Stimulated activated CD8-positive, alpha-beta memory T cell treated with anti-CD3 and anti-CD28 coated beads, Interleukin-7, amount 100 ng/mL, for 24 hours (primary cell): ENCODE results near the gene CHPF2.

Source experiments
- DNase-seq: peaks from one replicate; pipeline ENCODE4 v3.0.0-alpha.2; 2020; ENCODE audit warnings: low read depth

The CHPF2 gene

DNA sequence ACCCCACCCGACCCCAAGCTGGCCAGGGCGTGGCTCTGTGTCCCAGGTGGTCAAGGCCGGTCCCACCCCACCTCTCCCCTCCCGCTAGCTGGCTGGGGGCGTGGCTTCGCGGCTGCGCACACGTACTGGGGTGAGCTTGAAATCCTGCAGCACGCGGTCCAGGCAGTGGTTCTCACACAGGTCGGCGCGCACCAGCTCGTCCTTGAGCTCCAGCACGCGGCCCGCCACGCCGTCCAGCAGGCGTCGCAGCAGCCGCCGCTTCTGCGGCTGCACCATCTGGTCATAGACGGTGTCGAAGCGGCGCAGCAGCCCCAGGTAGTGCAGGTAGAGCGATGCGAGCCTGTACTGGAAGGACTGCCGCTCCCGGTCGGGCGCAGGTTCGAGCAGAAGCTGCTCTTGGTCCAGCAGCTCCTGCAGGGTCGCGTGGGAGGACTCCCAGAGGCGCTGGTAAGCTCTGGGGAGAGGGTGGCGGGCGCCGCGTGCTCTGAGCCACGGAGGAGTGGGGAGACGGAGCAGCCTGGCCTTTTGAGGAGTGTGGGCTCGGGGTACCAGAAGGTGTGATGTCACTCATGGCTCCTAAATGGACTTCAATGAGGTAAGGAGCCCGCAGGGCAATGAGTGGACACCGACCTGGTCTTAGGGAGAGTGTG lies 27.8 kb upstream of the CHPF2 start:
- no peak for DNase-seq

- no peak for DNase-seq
Observed at GRCh38 chr7:151205730-151206129, 26.6 kb upstream of the CHPF2 start.

GRCh38 chr7:151206914-151207313 lies 25.4 kb upstream of the CHPF2 start:
- no peak for DNase-seq

- DNase-seq = no peak
Observed at GRCh38 chr7:151207315-151207714, 25.0 kb upstream of the CHPF2 start.

- no peak for DNase-seq
Observed at GRCh38 chr7:151207804-151208203, 24.5 kb upstream of the CHPF2 start.

DNA sequence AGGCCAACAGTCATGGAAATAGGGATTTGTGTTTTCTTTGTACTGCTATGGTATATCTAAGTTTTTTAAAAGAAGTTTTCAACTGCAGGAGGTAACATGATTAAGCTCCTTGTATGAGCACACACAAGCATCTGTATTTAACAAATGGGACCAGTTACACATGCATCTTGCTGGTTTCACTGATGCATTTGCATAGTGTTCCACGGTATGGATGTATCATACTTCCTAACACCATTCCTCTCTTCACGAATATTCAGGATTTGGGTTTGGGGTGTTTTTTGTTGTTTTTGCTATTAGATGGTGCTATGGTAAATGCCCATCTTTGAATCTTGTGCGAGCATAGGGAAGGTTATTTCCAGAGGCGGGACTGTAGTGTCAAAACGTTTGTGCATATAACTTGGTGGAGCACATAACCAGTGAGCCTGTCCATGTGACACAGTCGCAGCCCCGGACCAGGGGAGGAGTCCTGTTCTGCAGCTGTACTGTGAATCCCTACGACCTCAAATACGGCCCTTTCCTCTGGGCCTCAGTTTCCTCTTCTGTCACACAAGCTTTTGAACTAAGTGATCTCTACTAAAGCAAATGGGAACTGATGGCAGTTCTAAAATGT lies 23.9 kb upstream of the CHPF2 start:
- no peak for DNase-seq

DNA sequence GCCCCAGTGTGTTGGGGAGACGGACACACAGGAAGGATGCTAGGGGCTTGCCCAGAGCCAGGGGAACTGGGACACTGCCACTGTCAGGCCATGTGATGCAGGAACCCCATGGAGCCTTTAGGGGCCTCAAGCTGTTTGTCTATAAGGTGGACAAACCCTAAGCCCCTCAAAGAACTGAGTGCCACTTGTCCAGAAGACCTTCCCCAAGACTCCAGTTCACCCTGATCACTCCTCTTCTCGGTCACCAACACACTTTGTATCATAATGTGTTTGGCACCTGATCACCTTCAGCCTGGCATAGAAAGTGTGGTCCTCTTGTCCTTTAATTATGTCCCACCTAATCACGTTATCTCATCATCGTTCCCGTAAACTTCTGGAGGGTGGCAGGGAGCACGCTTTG lies 22.7 kb upstream of the CHPF2 start:
- DNase-seq = no peak

- DNase-seq = no peak
Observed at GRCh38 chr7:151210087-151210854, 22.0 kb upstream of the CHPF2 start, which contains the start of gene H2BK1. Gene H2BK1 (minus strand): TSS chr7:151210488. CDS start chr7:151210318, 170 bp downstream.

GRCh38 chr7:151211155-151211772 lies 21.0 kb upstream of the CHPF2 start:
- no peak for DNase-seq

DNA sequence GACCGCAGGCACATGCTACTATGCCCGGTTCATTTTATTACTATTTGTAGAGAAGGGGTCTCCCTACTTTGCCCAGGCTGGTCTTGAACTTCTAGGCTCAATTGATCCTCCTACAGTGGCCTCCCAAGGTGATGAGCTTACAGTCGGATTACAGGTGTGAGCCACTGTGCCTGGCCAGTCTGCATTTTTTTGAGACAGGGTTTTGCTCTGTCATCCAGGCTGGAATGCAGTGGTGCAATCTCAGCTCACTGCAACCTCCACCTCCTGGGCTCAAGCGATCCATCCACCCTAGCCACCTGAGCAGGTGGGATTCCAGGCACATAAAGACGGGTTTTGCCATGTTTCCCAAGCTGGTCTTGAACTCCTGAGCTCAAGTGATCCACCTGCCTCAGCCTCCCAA lies 19.7 kb upstream of the CHPF2 start:
- no peak for DNase-seq

DNA sequence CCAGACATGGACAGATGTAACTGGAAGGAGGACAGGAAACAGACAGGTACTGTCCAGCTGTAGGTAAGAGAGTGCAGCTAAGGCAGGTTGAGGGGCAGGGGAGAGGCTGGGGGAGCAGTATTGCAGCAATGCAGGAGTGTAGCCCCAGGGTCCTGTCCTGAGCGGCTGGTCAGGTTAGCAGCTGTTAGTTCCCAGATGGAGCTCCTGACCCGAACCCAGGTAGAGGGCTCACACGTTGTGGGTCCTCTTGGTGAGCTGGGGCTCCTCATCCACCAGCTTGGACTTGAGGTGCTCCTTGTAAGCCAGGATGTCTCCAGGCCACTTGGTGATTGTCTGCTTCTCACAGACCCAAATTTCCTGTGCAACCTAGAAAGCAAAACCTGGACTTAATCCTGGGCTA lies 18.5 kb upstream of the CHPF2 start:
- no peak for DNase-seq

DNA sequence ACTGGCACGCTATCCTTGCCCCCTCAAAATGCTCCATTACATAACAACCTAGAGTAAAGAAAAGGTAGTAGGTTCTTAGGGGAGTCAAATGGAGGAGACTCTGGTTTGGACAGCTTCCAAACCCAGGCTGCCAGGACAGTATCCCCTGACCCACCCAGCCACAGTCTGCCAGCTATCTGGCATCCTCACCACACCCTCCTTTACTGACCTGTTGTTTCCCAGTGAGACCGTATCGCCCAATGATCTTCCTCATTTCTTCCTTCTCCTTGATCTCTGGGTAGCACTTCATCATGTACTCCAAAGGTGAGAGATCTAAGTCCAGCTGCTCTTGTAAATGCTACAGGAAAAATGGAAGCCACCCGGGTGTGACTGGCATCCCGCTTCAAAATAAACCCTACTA lies 16.9 kb upstream of the CHPF2 start:
- no peak for DNase-seq

DNA sequence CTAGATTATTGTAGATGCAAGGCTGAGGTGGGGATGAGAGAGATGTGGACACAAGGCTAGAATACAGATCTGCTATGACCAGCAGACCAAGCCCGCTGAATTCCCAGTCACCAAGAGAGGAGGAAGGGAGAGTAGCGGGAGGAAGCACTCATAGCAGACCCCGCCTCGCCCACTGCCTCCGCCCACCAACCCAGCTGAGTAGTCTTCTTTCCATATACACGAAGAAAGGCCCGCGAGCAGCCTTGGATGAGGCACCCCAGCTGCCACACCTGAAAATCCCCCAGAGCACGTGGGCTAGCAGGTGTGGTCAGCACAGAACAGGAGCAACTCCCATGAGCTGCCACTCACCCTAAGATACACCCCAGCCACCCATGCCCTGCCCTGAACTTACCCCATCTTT lies 14.1 kb upstream of the CHPF2 start:
- DNase-seq = no peak

GRCh38 chr7:151223728-151224127 lies 8.6 kb upstream of the CHPF2 start:
- no peak for DNase-seq

DNA sequence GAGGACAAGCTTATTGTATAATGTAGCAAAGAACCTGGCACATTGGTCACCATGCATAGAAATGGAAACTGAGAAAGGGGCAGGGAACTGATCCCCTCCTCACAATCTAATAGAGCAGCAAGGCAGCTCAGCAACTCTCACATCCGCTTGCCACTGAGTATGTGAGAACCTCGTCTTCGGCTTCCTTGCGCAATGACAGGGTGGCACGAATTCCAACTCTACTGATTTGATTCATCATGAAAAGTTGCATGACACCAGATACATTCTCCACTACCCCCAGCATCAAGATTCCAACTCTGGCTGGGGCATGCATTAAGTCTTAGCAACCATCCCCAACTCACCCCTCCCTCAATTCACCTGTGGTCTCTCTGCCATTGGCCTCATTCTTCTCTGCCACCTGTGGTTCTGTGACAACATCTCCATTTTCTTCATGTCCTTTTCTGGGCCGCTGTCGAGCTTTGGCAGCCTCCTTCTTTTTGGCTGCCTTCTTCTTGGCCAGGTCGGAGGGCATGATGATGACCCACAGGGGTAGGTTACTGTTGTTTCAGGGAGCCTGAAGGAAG lies 6.3 kb upstream of the CHPF2 start:
- no peak for DNase-seq

DNA sequence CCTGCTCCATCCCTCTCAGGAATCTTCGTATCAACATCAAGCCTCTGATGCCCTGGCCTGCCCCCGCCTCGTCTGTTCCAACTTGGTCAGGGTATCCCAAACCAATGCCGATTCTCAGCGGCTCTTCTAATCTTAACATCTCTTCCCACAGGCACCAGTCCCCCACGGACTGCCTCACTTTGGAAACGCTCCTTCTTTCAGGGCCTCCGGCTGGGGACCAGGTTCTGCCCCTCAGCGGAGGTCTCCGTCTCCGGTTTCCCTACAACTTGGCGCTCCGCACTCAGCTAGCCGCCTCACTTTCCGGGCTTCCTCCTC lies 5.8 kb upstream of the CHPF2 start:
- DNase-seq = no peak

DNA sequence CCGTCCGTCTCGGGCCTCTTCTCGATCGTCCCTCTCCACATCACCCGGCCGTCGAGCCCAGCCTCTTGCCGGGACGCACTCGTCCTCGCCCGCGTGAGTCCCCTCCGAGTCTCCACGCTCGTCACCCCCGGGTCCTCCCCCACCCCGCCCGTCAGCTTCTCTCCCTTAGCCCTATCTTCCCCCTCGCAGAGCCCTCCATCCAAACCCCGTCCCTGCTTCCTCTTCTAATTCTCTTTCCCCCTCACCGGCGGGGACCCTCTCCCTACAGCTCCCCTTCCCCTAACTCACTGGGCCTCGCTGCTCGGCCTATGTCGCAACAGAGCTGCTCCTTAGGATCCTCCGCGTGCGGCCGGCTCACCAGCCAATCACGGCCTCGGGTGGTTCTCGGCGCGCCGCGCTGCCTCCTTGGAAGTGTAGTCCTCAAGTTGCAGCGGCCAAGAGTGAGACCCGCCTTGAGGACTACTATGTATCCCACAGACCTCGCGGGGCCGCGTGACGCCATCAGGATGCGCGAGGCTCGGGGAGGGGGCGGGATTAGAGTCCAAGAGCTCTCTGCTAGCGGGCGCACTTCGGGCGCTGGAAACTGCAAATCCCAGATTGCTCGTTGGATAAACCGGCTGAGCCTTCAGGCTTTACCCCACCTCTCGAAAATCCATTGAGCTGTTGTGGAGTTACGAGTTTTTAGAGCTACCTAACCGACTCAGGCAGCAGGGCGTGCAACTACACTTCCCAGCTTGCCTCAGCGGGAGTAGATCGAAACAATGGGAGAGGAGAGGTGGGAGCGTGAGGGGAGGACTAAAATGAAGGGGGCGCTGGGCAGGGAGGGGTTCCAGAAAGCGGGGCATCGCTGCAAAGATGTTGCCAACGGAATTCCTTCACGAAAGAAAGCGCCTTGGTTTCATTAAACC lies 5.2 kb upstream of the CHPF2 start, which contains the start of gene ABCF2:
ABCF2 (minus strand) TSS at position 331 of the 908 bp plus-strand sequence. CDS start 747 bp downstream, outside the sequence.
- peak; percentile 99 for DNase-seq

DNA sequence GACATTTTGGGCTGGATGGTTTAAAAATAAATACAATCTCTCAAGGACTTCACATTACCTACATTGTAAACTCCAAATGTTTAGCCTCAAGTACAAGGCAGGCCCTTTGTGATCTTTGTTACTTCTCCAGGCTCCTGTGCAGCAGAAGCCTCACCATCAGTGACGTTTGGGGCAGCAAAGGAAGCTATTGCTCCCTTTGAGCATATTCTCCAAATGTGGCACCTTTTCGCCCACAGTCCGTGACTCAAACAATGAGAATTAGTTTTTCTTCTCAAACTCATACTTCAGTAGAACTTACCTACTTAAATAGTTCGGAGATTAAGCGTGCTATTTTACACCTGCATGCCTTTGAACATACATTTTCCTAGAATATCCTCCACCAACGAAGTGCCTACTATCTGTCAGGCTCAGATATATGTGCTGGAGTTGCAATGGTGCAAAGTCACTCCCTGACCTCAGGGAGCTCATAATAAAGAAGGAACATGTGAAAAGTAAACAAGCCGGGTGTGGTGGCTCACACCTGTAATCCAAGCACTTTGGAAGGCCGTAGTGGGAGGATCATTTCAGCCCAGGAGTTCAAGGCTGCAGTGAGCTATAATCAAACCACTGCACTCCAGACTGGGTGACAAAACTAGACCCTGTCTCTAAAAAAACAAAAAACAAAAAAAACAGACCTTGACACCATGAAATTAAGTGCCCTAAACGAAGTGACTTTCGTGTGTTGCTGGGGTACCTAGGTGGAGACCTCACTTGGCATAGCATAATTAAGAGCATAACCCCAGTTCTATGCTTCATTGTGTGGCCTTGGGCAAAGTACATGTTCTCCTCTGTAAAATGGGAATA lies 4.0 kb upstream of the CHPF2 start:
- DNase-seq = no peak

DNA sequence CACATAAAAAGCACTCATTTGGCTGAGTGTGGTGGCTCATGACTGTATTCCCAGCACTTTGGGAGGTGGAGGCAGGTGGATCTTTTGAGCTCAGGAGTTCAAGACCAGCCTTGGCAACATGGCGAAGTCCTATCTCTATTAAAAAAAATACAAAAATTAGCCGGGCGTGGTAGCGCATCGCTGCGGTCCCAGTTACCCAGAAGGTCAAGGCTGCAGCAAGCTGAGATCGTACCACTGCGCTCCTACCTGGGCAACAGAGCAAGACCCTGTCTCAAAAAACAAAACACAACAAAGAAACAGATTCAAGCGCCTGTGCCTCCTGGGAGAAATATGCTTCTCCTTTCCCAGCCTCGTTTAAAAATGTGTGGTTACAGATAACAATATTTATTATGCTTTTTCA lies 3.0 kb upstream of the CHPF2 start:
- DNase-seq = no peak

DNA sequence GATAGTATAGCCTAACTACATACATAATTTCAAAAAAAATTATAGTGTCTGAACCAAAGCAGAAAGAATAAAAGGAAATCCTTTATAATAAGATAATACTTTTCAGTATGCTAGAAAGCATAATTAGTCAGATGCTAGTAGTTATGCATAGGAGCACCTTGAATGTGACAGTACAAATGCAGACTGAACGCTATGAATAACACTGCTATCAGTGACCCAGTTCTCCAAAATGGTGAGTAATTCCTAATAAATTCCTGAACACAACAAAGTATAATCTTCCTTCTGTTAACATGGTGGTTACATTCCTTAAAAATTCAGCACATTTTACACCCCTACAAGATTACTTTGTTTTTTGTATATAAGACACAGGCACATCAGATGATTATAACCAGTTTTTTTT lies 1.2 kb upstream of the CHPF2 start:
- DNase-seq = no peak
